IPS-15b (cell line): Measurements from ENCODE around the gene IKZF2.

ENCODE experiments used
- H3K27me3 ChIP-seq: one replicate; pipeline ENCODE4 v1.6.1; 2013; ENCODE audit warnings: low read length; ENCODE audit not compliant: control insufficient read depth, insufficient read depth
- H3K36me3 ChIP-seq: one replicate; pipeline ENCODE4 v1.6.1; 2013; ENCODE audit warnings: low read length; ENCODE audit not compliant: control insufficient read depth, insufficient read depth
- H3K4me1 ChIP-seq: one replicate; pipeline ENCODE4 v1.6.1; 2013; ENCODE audit warnings: mild to moderate bottlenecking, low read length; ENCODE audit not compliant: control insufficient read depth, insufficient read depth
- H3K4me3 ChIP-seq: one replicate; pipeline ENCODE4 v1.5.1; 2013; ENCODE audit warnings: low read depth, low read length
- H3K9ac ChIP-seq: one replicate; pipeline ENCODE4 v1.6.1; 2013; ENCODE audit warnings: low read depth, mild to moderate bottlenecking, low read length
- H3K9me3 ChIP-seq: one replicate; pipeline ENCODE4 v1.6.1; 2013; ENCODE audit warnings: mild to moderate bottlenecking, low read length; ENCODE audit not compliant: control insufficient read depth, insufficient read depth

Gene IKZF2

GRCh38 chr2:213119061-213119809 lies 32.2 kb downstream of the IKZF2 start:
- Histone ChIP-seq H3K4me3 (no peak overlapping the region), H3K9me3 (no peaks in the 10 kb centered on the region), H3K27me3 (no peaks in the 10 kb centered on the region), H3K36me3 (no peaks in the 10 kb centered on the region), H3K9ac (no peak overlapping the region), H3K4me1 (no peaks in the 10 kb centered on the region)

- no peaks in the 10 kb centered on the region for H3K36me3 ChIP-seq
- no peak overlapping the region for H3K9ac ChIP-seq
- H3K9me3 ChIP-seq: no peaks in the 10 kb centered on the region
- no peak overlapping the region for H3K4me3 ChIP-seq
- H3K4me1 ChIP-seq: no peaks in the 10 kb centered on the region
- no peaks in the 10 kb centered on the region for H3K27me3 ChIP-seq
Measured at GRCh38 chr2:213108308-213108707, 43.1 kb downstream of the IKZF2 start.

GRCh38 chr2:213107728-213108127 lies 43.7 kb downstream of the IKZF2 start:
- Histone ChIP-seq H3K9me3 (no peaks in the 10 kb centered on the region), H3K4me3 (no peak overlapping the region), H3K27me3 (no peaks in the 10 kb centered on the region), H3K36me3 (no peaks in the 10 kb centered on the region), H3K4me1 (no peaks in the 10 kb centered on the region), H3K9ac (no peak overlapping the region)

GRCh38 chr2:213105212-213105611 lies 46.2 kb downstream of the IKZF2 start:
- no peak overlapping the region for H3K9ac ChIP-seq
- H3K9me3 ChIP-seq: no peaks in the 10 kb centered on the region

GRCh38 chr2:213104903-213105202 lies 46.6 kb downstream of the IKZF2 start:
- Histone ChIP-seq H3K4me3 (no peak overlapping the region), H3K36me3 (no peaks in the 10 kb centered on the region)

More at GRCh38 chr2:213105212-213105611, 46.2 kb downstream of the IKZF2 start:
- Histone ChIP-seq H3K4me3 (no peak overlapping the region), H3K4me1 (no peaks in the 10 kb centered on the region), H3K27me3 (no peaks in the 10 kb centered on the region), H3K36me3 (no peaks in the 10 kb centered on the region)

GRCh38 chr2:213104092-213104902 lies 47.1 kb downstream of the IKZF2 start:
- Histone ChIP-seq H3K27me3 (no peaks in the 10 kb centered on the region), H3K4me1 (peaks cover 2% of the 10 kb centered on the region), H3K4me3 (no peak overlapping the region), H3K9ac (no peak overlapping the region), H3K9me3 (no peaks in the 10 kb centered on the region), H3K36me3 (no peaks in the 10 kb centered on the region)

More at GRCh38 chr2:213104903-213105202, 46.6 kb downstream of the IKZF2 start:
- H3K9me3 ChIP-seq: no peaks in the 10 kb centered on the region
- no peaks in the 10 kb centered on the region for H3K4me1 ChIP-seq
- no peaks in the 10 kb centered on the region for H3K27me3 ChIP-seq
- H3K9ac ChIP-seq: no peak overlapping the region

- Histone ChIP-seq H3K4me3 (no peak overlapping the region), H3K9ac (no peak overlapping the region), H3K27me3 (no peaks in the 10 kb centered on the region), H3K4me1 (peaks cover 3% of the 10 kb centered on the region), H3K36me3 (no peaks in the 10 kb centered on the region), H3K9me3 (no peaks in the 10 kb centered on the region)
Measured at GRCh38 chr2:213101692-213102460, 49.5 kb downstream of the IKZF2 start.

- Histone ChIP-seq H3K4me1 (peaks cover 3% of the 10 kb centered on the region), H3K9ac (no peak overlapping the region), H3K27me3 (no peaks in the 10 kb centered on the region), H3K9me3 (no peaks in the 10 kb centered on the region), H3K36me3 (no peaks in the 10 kb centered on the region), H3K4me3 (no peak overlapping the region)
Measured at GRCh38 chr2:213101109-213101508, 50.3 kb downstream of the IKZF2 start.

GRCh38 chr2:213098612-213099011 lies 52.8 kb downstream of the IKZF2 start:
- peaks cover 3% of the 10 kb centered on the region for H3K4me1 ChIP-seq
- no peak overlapping the region for H3K4me3 ChIP-seq
- no peaks in the 10 kb centered on the region for H3K27me3 ChIP-seq
- H3K36me3 ChIP-seq: no peaks in the 10 kb centered on the region
- no peaks in the 10 kb centered on the region for H3K9me3 ChIP-seq
- H3K9ac ChIP-seq: no peak overlapping the region

- no peaks in the 10 kb centered on the region for H3K9me3 ChIP-seq
Measured at GRCh38 chr2:213091765-213092164, 59.6 kb downstream of the IKZF2 start.

GRCh38 chr2:213090772-213091171 lies 60.6 kb downstream of the IKZF2 start:
- Histone ChIP-seq H3K36me3 (no peaks in the 10 kb centered on the region), H3K4me1 (peaks cover 6% of the 10 kb centered on the region)

More at GRCh38 chr2:213091765-213092164, 59.6 kb downstream of the IKZF2 start:
- H3K36me3 ChIP-seq: no peaks in the 10 kb centered on the region
- H3K9ac ChIP-seq: no peak overlapping the region
- no peak overlapping the region for H3K4me3 ChIP-seq
- no peaks in the 10 kb centered on the region for H3K27me3 ChIP-seq
- H3K4me1 ChIP-seq: no peaks in the 10 kb centered on the region

More at GRCh38 chr2:213090772-213091171, 60.6 kb downstream of the IKZF2 start:
- Histone ChIP-seq H3K9me3 (no peaks in the 10 kb centered on the region), H3K4me3 (no peak overlapping the region), H3K9ac (no peak overlapping the region), H3K27me3 (no peaks in the 10 kb centered on the region)
